DMS53 treated with DMSO at 0.1 percent for 48 hours (cell line): ENCODE measurements around the gene TUBB8B.
"Not testable (repeated sequence)": the region's sequence is repeated elsewhere in the genome, so short reads cannot be mapped to it uniquely, and the experiment has no call there.

Experiments
- DNase-seq: peaks from one replicate; lab custom pipeline; 2025; ENCODE audit not compliant: unreplicated experiment; lab: John Stamatoyannopoulos, UW

TUBB8B gene

DNA sequence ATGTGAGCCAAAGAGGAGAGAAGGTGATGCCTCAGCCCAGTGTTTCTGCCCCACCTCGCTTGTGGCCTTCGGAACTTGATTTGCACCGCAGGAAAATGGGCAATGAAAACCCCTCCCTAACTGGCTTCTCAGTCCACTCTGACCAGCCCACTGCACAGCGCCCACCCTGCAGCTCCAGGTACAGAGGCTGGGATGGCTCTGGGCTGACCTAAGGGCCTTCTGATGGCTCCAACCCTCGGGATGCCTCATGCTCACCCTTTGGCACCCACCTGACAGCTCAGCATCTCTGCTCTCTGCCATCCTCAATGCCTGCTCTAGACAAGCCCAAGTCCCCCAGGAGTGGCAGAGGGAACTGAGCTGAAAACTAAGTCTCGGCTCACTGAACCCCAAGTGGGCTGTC, 36.2 kb downstream of the TUBB8B start:
- not testable (repeated sequence) for DNase-seq

DNA sequence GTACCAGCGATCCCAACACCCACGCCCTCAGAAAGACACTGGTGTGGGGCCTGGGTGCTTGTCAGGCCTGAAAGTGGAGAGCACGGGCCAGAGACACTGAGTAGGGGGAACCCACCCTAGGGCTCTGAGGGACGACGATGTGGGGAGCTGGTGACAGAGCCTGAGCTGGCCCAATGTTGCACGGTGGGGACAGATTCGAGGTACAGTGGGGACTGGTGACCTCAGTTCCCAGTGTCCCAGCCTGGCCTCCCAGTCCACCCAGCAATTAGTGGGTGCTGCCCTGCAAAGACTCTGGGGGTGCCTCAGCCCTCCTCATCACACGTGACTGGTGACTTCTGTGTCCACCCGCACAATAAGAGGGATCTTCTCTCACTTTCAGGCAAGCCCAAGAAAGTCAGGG, 36.6 kb downstream of the TUBB8B start:
- not testable (repeated sequence) for DNase-seq

DNA sequence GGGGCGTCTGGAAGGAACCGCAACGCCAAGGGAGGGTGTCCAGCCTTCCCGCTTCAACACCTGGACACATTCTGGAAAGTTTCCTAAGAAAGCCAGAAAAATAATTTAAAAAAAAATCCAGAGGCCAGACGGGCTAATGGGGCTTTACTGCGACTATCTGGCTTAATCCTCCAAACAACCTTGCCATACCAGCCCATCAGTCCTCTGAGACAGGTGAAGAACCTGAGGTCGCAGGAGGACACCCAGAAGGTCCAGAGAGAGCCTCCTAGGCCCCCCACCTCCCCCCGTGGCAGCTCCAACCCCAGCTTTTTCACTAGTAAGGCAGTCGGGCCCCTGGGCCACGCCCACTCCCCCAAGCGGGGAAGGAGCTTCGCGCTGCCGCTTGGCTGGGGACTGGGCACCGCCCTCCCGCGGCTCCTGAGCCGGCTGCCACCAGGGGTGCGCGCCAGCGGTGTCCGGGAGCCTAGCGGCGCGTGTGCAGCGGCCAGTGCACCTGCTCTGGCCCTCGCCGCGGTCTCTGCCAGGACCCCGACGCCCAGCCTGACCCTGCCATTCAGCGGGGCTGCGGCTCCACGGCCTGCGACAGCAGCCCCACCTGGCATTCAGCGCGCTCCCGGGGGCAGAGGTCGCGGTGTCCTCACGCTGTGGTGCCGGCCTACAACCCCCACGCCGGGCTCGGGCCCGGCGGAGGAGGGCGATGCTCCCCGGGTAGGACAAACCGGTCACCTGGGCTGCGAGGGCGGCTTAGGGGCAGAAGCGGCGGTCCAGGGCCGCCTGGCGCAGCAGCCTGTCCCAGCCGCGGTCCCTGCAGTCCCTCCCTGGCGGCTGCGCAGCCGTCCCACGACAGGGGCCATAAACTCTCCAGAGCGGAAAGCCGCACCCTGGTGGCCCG, 37.8 kb downstream of the TUBB8B start:
- DNase-seq = not testable (repeated sequence)

GRCh38 chr18:10624-11184, 38.7 kb downstream of the TUBB8B start:
- DNase-seq = not testable (repeated sequence)

GRCh38 chr18:9937-10336, 39.5 kb downstream of the TUBB8B start:
- DNase-seq = not testable (repeated sequence)
